Omental fat pad (tissue), 4 donors: ENCODE measurements around the gene ITIH3. TPM values are rescaled to one million over a fixed set of nuclear protein-coding genes. Genes with fewer than 3 reads are reported as not detected.

Source experiments
- ATAC-seq: fragments of 150-250 bp; one replicate; pipeline ENCODE4 v1.9.1; 2016; ENCODE audit warnings: mild to moderate bottlenecking, moderate library complexity; ENCODE audit not compliant: low FRiP score
- DNase-seq: peaks from one replicate; pipeline ENCODE4 v3.0.0-alpha.2; 2019; ENCODE audit warnings: low spot score
- total RNA-seq, 4 donors: library from RNA; depleted of rRNA; stranded (reverse); fragments of >200 nt; gene quantifications; one replicate each; pipeline ENCODE4 v1.1.0, GENCODE V29; 2016
- TF ChIP-seq, protein P1 (sequence below), 3 donors: fragments of 450-650 bp; IDR thresholded peaks; one replicate each; pipeline ENCODE4 v1.5.1; 2016 to 2017; ENCODE audit warnings: antibody characterized with exemption in 3 of 3, mild to moderate bottlenecking in 3 of 3, moderate library complexity in 2 of 3

ITIH3 gene
- total RNA-seq, 4 donors from 2014 or later, result 0.93 to 2.8 (median 1.9) TPM

DNA sequence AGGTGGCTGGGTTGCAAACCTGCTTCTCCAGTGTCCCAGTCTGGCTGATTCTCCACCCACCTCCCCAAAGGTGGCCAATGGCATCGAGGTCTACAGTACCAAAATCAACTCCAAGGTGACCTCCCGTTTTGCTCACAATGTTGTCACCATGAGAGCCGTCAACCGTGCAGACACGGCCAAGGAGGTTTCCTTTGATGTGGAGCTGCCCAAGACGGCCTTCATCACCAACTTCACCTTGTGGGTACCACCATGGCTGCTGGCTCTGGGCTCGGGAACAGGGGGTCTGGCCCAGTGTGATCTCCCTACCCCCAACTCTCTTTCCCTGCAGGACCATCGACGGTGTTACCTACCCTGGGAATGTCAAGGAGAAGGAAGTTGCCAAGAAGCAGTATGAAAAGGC, 1.8 kb downstream of the ITIH3 start:
- TF ChIP-seq, protein P1, sequence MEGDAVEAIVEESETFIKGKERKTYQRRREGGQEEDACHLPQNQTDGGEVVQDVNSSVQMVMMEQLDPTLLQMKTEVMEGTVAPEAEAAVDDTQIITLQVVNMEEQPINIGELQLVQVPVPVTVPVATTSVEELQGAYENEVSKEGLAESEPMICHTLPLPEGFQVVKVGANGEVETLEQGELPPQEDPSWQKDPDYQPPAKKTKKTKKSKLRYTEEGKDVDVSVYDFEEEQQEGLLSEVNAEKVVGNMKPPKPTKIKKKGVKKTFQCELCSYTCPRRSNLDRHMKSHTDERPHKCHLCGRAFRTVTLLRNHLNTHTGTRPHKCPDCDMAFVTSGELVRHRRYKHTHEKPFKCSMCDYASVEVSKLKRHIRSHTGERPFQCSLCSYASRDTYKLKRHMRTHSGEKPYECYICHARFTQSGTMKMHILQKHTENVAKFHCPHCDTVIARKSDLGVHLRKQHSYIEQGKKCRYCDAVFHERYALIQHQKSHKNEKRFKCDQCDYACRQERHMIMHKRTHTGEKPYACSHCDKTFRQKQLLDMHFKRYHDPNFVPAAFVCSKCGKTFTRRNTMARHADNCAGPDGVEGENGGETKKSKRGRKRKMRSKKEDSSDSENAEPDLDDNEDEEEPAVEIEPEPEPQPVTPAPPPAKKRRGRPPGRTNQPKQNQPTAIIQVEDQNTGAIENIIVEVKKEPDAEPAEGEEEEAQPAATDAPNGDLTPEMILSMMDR (IDR thresholded peaks at IDR 0.05), result no peak
- DNase-seq, result no peak
- ATAC-seq, result no peak

DNA sequence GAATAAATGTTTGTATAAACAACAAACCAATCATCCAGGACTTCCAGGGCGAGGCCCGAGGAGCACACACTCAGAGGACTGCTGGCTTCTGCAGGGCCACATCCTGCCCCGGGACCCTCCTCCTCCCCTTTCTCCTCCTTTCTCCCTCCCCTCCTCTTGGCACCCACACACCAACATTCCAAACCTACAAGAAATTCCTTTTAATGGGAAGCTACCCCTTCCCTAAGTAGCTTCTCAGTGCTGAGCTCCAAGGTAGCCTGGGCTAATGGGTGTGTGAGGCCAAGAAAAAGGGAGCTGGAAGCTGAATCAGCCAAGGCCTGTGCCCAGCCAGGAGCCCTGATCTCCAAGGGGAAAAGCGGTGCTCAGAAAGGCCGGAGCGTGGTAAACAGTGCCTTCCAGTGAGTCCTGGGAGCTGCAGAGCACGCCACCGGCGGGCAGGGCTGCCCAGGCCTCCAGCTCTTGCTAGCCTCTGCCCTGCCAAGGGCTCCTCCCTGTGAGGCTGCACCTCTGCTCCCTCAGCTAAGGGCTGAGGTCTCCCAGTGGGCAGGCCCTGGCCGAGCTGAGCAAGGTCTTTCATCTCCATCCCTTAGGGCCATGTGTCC, 3.9 kb downstream of the ITIH3 start:
- ATAC-seq (no peak), DNase-seq (no peak)
- TF ChIP-seq, protein P1 (IDR thresholded peaks at IDR 0.05), result no peak

DNA sequence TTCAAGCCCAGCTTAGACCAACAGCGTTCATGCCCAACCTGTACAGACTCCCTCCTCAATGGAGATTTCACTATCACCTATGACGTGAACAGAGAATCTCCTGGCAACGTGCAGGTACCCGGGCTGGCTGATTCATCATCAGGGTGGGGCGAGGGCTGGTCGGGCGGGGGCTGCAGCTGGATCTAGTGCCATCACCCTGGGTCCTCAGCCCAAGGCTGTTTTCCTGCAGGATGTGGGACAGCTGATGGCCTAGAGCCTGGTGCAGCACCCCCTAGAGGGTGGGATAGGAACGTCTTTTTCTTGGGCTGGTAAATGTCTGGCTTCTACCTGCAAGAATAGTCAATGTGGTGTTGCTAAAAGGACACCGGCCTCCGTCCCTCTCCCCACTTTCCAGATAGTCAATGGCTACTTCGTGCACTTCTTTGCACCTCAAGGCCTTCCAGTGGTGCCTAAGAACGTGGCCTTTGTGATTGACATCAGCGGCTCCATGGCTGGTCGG, 4.4 kb downstream of the ITIH3 start:
- DNase-seq (no peak), ATAC-seq (peak; percentile 51)
- TF ChIP-seq, protein P1 (IDR thresholded peaks at IDR 0.05), result no peak

DNA sequence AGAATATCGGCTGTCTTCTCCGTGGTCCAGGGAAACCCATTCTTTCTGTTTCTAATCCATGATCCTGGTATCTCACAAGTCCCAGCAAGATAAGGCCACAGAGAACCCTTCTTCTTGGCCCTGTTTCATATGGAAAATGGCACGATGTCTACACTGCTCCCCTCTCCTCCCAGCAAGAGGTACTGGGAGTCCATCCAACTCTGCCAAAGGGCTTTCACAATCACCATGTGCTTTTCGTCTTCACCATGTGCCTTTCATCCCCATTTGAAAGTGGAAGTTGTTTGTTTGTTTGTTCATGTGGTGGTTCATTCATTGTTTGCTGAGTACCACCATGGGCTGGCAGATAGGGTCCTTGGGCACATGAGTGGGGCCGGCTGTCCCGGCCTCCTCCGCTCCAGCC, 5.5 kb downstream of the ITIH3 start:
- DNase-seq, result no peak
- no peak for ATAC-seq
- TF ChIP-seq, protein P1 (IDR thresholded peaks at IDR 0.05), result no peak

DNA sequence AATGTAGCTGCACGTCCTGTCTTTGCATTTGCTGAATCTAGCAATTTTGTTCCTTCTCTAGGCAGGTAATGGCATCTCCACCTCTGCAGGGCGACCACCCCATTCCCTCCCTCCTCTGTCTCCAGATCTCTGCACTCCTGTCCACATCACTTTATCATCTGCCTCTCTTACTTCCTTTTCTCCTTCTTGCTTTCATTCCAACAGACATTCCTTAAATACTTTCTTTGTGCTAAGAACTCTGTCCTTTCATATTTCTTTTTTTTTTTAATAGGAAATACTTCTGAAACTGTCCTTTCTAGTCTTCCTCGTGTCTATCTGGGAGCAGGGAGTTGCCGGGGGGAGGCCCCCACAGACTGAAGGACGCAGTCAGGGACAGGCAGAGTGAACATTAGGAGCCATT, 7.2 kb downstream of the ITIH3 start:
- TF ChIP-seq, protein P1 (IDR thresholded peaks at IDR 0.05), result no peak
- no peak for DNase-seq
- ATAC-seq, result no peak

DNA sequence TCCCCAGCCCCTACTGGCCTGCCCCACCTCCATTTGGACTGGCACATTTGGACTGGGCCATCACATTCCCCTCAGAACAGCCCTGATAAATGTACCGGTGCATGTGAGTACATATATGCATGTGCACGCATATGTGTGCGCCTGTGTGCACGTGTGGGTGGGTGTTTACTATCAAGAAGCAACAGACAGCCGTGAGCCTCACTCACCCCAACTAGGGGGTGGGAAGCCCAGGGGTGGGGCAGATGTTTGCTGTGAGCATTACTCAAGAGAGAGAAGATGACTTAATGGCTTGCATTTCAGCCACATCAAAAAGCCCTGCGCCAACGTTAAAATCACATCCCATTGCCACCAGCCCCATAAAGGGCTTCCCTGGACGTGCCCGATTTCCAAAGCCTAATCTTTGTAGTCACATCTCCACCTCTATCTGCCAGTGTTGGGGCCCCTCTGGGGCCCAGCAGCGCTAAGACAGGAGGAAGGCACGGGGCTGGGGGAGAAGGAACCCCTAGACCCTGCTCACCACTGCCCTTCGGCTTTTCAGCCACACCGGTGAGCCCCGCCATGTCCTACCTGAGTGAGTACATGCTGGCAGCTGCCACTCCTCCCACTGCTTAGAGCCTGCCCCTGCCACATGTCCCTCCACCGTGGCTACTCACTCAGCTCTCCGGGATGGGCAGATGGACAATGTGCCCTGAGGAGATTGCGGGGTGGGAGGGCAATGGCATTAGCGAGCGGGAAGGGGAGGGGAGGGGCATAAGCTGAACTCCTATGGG, 10.9 kb downstream of the ITIH3 start:
- TF ChIP-seq, protein P1 (IDR thresholded peaks at IDR 0.05), result no peak
- no peak for ATAC-seq
- no peak for DNase-seq

DNA sequence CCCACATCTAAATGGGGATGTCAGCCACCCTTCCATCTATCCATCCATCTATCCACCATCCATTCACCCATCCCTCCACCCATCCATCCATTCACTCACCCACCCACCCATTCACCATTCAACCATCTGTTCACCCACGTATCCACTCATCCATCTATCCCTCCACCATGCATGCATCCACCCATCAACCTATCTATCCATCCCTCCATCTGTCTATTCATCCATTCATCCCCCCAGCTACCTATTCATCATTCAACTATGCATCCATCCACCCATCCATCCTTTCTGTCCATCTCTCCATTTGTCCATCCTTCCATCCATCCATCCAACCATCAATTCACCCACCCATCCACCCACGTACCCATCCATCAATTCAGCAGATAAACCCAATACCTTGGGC, 14.6 kb downstream of the ITIH3 start:
- TF ChIP-seq, protein P1 (IDR thresholded peaks at IDR 0.05), result no peak
- no peak for DNase-seq
- no peak for ATAC-seq
